Peyer's patch (tissue), 4 donors: Measurements from ENCODE around the gene USH2A. TPM values are rescaled to one million over a fixed set of nuclear protein-coding genes. Genes with fewer than 3 reads are reported as not detected.

Experiments
- DNase-seq, 3 donors: peaks; one replicate each; pipeline ENCODE4 v3.0.0-alpha.2; 2017 to 2019
- H3K27ac ChIP-seq, 4 donors: fragments of 200-600 bp; sonication (generic); one replicate each; pipeline ENCODE4 v1.5.1; 2016 to 2019
- H3K27me3 ChIP-seq, 2 donors: fragments of 200-600 bp; sonication (generic); one replicate each; pipeline ENCODE4 v1.5.1; 2019
- H3K36me3 ChIP-seq, 3 donors: fragments of 200-600 bp; sonication (generic); one replicate each; pipeline ENCODE4 v1.5.1; 2016 to 2019
- H3K4me1 ChIP-seq, 4 donors: fragments of 200-600 bp; sonication (generic); one replicate each; pipeline ENCODE4 v1.5.1; 2016 to 2019
- H3K4me3 ChIP-seq, 4 donors: fragments of 200-600 bp; sonication (generic); 1 replicate in 3 of 4; 2 replicates in 1 of 4; pipeline ENCODE4 v1.5.1; 2016 to 2019; ENCODE audit warnings: mild to moderate bottlenecking in 1 of 4
- H3K9me3 ChIP-seq, 4 donors: fragments of 200-600 bp; sonication (generic); one replicate each; pipeline ENCODE4 v1.5.1; 2016 to 2019; ENCODE audit warnings: mild to moderate bottlenecking in 1 of 4
- CTCF ChIP-seq, 6 experiments: fragments of 450-650 bp in 4 of 6; fragments of 200-600 bp in 2 of 6; sonication (generic) in 1 of 6; IDR thresholded peaks; one replicate each; pipeline ENCODE4 v1.5.1; 2017 to 2019; ENCODE audit warnings: antibody characterized with exemption in 6 of 6, mild to moderate bottlenecking in 3 of 6, moderate library complexity in 1 of 6
- POLR2A ChIP-seq, 2 donors: fragments of 450-650 bp; IDR thresholded peaks; one replicate each; pipeline ENCODE4 v1.5.1; 2017; ENCODE audit warnings: antibody characterized with exemption in 2 of 2, mild to moderate bottlenecking in 2 of 2, moderate library complexity in 2 of 2
- total RNA-seq, 4 donors: library from RNA; depleted of rRNA; stranded (reverse); fragments of >200 nt; gene quantifications; one replicate each; pipeline ENCODE4 v1.1.0, GENCODE V29; 2016

USH2A gene
- total RNA-seq, 4 donors from 2014 or later, result not detected

GRCh38 chr1:216216305-216216704, 206.9 kb downstream of the USH2A start:
- no peaks in the 10 kb centered on the region for H3K36me3 ChIP-seq
- H3K4me3 ChIP-seq, result no peak overlapping the region
- no peak overlapping the region for H3K27ac ChIP-seq
- no peaks in the 10 kb centered on the region for H3K4me1 ChIP-seq
- no peaks in the 10 kb centered on the region for H3K27me3 ChIP-seq
- TF ChIP-seq POLR2A (IDR thresholded peaks at IDR 0.05) (no peak), CTCF (IDR thresholded peaks at IDR 0.05) (no peak)
- no peak for DNase-seq
- H3K9me3 ChIP-seq, result no peaks in the 10 kb centered on the region

- no peaks in the 10 kb centered on the region for H3K9me3 ChIP-seq
- no peaks in the 10 kb centered on the region for H3K36me3 ChIP-seq
- no peak for DNase-seq
- H3K4me3 ChIP-seq, result no peak overlapping the region
- H3K27ac ChIP-seq, result no peak overlapping the region
- TF ChIP-seq POLR2A (IDR thresholded peaks at IDR 0.05) (no peak), CTCF (IDR thresholded peaks at IDR 0.05) (no peak)
- no peaks in the 10 kb centered on the region for H3K27me3 ChIP-seq
- H3K4me1 ChIP-seq, result no peaks in the 10 kb centered on the region
Measured at GRCh38 chr1:216215169-216215568, 208.1 kb downstream of the USH2A start.

- Histone ChIP-seq H3K27me3 (no peaks in the 10 kb centered on the region), H3K36me3 (no peaks in the 10 kb centered on the region), H3K27ac (no peak overlapping the region), H3K4me1 (no peaks in the 10 kb centered on the region), H3K4me3 (no peak overlapping the region), H3K9me3 (no peaks in the 10 kb centered on the region)
- no peak for DNase-seq
- TF ChIP-seq POLR2A (IDR thresholded peaks at IDR 0.05) (no peak), CTCF (IDR thresholded peaks at IDR 0.05) (no peak)
Measured at GRCh38 chr1:216212826-216213225, 210.4 kb downstream of the USH2A start.

- no peaks in the 10 kb centered on the region for H3K4me1 ChIP-seq
- no peaks in the 10 kb centered on the region for H3K9me3 ChIP-seq
- no peak overlapping the region for H3K4me3 ChIP-seq
- no peaks in the 10 kb centered on the region for H3K27me3 ChIP-seq
- no peak overlapping the region for H3K27ac ChIP-seq
- TF ChIP-seq CTCF (IDR thresholded peaks at IDR 0.05) (no peak), POLR2A (IDR thresholded peaks at IDR 0.05) (no peak)
- no peak for DNase-seq
- no peaks in the 10 kb centered on the region for H3K36me3 ChIP-seq
Measured at GRCh38 chr1:216210081-216210480, 213.2 kb downstream of the USH2A start.

GRCh38 chr1:216209125-216209524, 214.1 kb downstream of the USH2A start:
- no peak overlapping the region for H3K4me3 ChIP-seq
- no peak for DNase-seq
- no peaks in the 10 kb centered on the region for H3K4me1 ChIP-seq
- H3K27me3 ChIP-seq, result no peaks in the 10 kb centered on the region
- no peak for TF ChIP-seq POLR2A (IDR thresholded peaks at IDR 0.05)
- no peak for TF ChIP-seq CTCF (IDR thresholded peaks at IDR 0.05)
- no peak overlapping the region for H3K27ac ChIP-seq
- no peaks in the 10 kb centered on the region for H3K9me3 ChIP-seq
- no peaks in the 10 kb centered on the region for H3K36me3 ChIP-seq

- no peak overlapping the region for H3K4me3 ChIP-seq
- no peak for DNase-seq
- no peaks in the 10 kb centered on the region for H3K27me3 ChIP-seq
- TF ChIP-seq POLR2A (IDR thresholded peaks at IDR 0.05) (no peak), CTCF (IDR thresholded peaks at IDR 0.05) (no peak)
- no peaks in the 10 kb centered on the region for H3K36me3 ChIP-seq
- no peaks in the 10 kb centered on the region for H3K4me1 ChIP-seq
- H3K9me3 ChIP-seq, result no peaks in the 10 kb centered on the region
- no peak overlapping the region for H3K27ac ChIP-seq
Measured at GRCh38 chr1:216207154-216207553, 216.1 kb downstream of the USH2A start.
